Tibial artery (tissue), 4 donors: ENCODE results near the gene CYP24A1.

Experiments
- DNase-seq, 2 donors: peaks; one replicate each; pipeline ENCODE4 v3.0.0-alpha.2; 2019
- H3K27ac ChIP-seq, 2 donors: fragments of 200-600 bp; sonication (generic) in 1 of 2; 1 replicate in 1 of 2; 2 replicates in 1 of 2; pipeline ENCODE4 v1.5.1; 2018 to 2019; ENCODE audit warnings: mild to moderate bottlenecking in 1 of 2
- H3K27me3 ChIP-seq, 2 donors: fragments of 200-600 bp; sonication (generic) in 1 of 2; one replicate each; pipeline versions ENCODE4 v1.5.1 to v1.6.0; 2016 to 2019
- H3K36me3 ChIP-seq, 3 donors: fragments of 200-600 bp; sonication (generic) in 2 of 3; one replicate each; pipeline ENCODE4 v1.5.1; 2016 to 2019; ENCODE audit warnings: mild to moderate bottlenecking in 2 of 3
- H3K4me1 ChIP-seq, 4 donors: fragments of 200-600 bp; sonication (generic) in 2 of 4; 1 replicate in 3 of 4; 2 replicates in 1 of 4; pipeline ENCODE4 v1.5.1; 2016 to 2019
- H3K4me3 ChIP-seq, 2 donors: fragments of 200-600 bp; sonication (generic) in 1 of 2; 1 replicate in 1 of 2; 2 replicates in 1 of 2; pipeline ENCODE4 v1.5.1; 2018 to 2019; ENCODE audit warnings: mild to moderate bottlenecking in 2 of 2
- H3K9me3 ChIP-seq, 3 donors: fragments of 200-600 bp; sonication (generic) in 1 of 3; one replicate each; pipeline ENCODE4 v1.5.1; 2016 to 2019
- intact Hi-C: fragments of 100-400 bp; cut with DNase I; formaldehyde crosslinking; loops from one replicate; pipeline ENCODE4 v1.15.0; 2023; ENCODE audit warnings: low total_unique reads
- TF ChIP-seq, protein P1 (sequence below), 2 experiments: fragments of 200-600 bp in 1 of 2; fragments of 450-650 bp in 1 of 2; IDR thresholded peaks; one replicate each; pipeline ENCODE4 v1.5.1; 2017 to 2019; ENCODE audit warnings: antibody characterized with exemption in 2 of 2, mild to moderate bottlenecking in 1 of 2, moderate library complexity in 1 of 2

Gene CYP24A1

GRCh38 chr20:54104781-54105180 lies 69.0 kb downstream of the CYP24A1 start:
- Histone ChIP-seq H3K36me3 (no peaks in the 10 kb centered on the region), H3K27ac (no peak overlapping the region), H3K9me3 (no peaks in the 10 kb centered on the region), H3K27me3 (peaks cover 0 to 4% of the 10 kb centered on the region in 2 donors), H3K4me1 (no peaks in the 10 kb centered on the region), H3K4me3 (no peak overlapping the region)
- intact Hi-C loops, result no loop called here
- TF ChIP-seq, protein P1, sequence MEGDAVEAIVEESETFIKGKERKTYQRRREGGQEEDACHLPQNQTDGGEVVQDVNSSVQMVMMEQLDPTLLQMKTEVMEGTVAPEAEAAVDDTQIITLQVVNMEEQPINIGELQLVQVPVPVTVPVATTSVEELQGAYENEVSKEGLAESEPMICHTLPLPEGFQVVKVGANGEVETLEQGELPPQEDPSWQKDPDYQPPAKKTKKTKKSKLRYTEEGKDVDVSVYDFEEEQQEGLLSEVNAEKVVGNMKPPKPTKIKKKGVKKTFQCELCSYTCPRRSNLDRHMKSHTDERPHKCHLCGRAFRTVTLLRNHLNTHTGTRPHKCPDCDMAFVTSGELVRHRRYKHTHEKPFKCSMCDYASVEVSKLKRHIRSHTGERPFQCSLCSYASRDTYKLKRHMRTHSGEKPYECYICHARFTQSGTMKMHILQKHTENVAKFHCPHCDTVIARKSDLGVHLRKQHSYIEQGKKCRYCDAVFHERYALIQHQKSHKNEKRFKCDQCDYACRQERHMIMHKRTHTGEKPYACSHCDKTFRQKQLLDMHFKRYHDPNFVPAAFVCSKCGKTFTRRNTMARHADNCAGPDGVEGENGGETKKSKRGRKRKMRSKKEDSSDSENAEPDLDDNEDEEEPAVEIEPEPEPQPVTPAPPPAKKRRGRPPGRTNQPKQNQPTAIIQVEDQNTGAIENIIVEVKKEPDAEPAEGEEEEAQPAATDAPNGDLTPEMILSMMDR (IDR thresholded peaks at IDR 0.05), result no peak
- no peak for DNase-seq

GRCh38 chr20:54103762-54104600 lies 69.8 kb downstream of the CYP24A1 start:
- Histone ChIP-seq H3K4me1 (no peaks in the 10 kb centered on the region), H3K36me3 (no peaks in the 10 kb centered on the region), H3K27ac (no peak overlapping the region), H3K27me3 (peaks cover 0 to 4% of the 10 kb centered on the region in 2 donors), H3K4me3 (no peak overlapping the region), H3K9me3 (no peaks in the 10 kb centered on the region)
- no peak for DNase-seq
- intact Hi-C loops, result no loop called here
- TF ChIP-seq, protein P1 (IDR thresholded peaks at IDR 0.05), result no peak
